SK-N-SH treated with all-trans-retinoic acid at 6 μM for 48 hours (cell line): ENCODE results near the gene PTPRN2.

Source experiments
- ARNTL ChIP-seq: fragments of 450-650 bp; formaldehyde crosslinking; IDR thresholded peaks from 2 replicates; pipeline ENCODE4 v1.5.0; 2020; ENCODE audit warnings: low read depth, mild to moderate bottlenecking, moderate library complexity, borderline replicate concordance
- BACH2 ChIP-seq: fragments of 250-450 bp; sonication (Bioruptor Pico); IDR thresholded peaks from 2 replicates; pipeline ENCODE4 v1.9.0; 2021; ENCODE audit warnings: mild to moderate bottlenecking, borderline replicate concordance
- CREB5 ChIP-seq: fragments of 250-450 bp; sonication (Bioruptor Pico); IDR thresholded peaks from 2 replicates; pipeline ENCODE4 v1.5.1; 2020; ENCODE audit warnings: low read depth, mild to moderate bottlenecking, moderate library complexity
- CSDC2 ChIP-seq: fragments of 250-450 bp; sonication (Bioruptor Pico); IDR thresholded peaks from 2 replicates; pipeline ENCODE4 v1.5.0; 2020; ENCODE audit warnings: mild to moderate bottlenecking, moderate library complexity
- ESRRG ChIP-seq: fragments of 250-450 bp; sonication (Bioruptor Pico); IDR thresholded peaks from 2 replicates; pipeline ENCODE4 v1.6.1; 2021; ENCODE audit warnings: mild to moderate bottlenecking
- PATZ1 ChIP-seq: fragments of 250-450 bp; sonication (Bioruptor Pico); IDR thresholded peaks from 2 replicates; pipeline ENCODE4 v1.8.0; 2020; ENCODE audit warnings: mild to moderate bottlenecking, moderate library complexity, borderline replicate concordance
- SNAI2 ChIP-seq: fragments of 250-450 bp; sonication (Bioruptor Pico); IDR thresholded peaks from 2 replicates; pipeline ENCODE4 v1.5.0; 2020; ENCODE audit warnings: mild to moderate bottlenecking, moderate library complexity

GRCh38 chr7:157676456-157677255 is 911.0 kb downstream of the PTPRN2 start:
- TF ChIP-seq ESRRG (CRISPR knock-in tag) (no peak), CREB5 (no peak), ARNTL (CRISPR knock-in tag) (no peak), CSDC2 (CRISPR knock-in tag) (no peak), BACH2 (CRISPR knock-in tag) (no peak), PATZ1 (CRISPR knock-in tag) (no peak), SNAI2 (CRISPR knock-in tag) (no peak)
